TTC549 (cell line): ENCODE measurements around the gene ACTL10.

Experiments used
- FAIRE-seq: peaks from 2 replicates; lab custom pipeline; 2012; peaks lifted over from hg19 to GRCh38; lab: Jason Lieb, UNC

Gene ACTL10

DNA sequence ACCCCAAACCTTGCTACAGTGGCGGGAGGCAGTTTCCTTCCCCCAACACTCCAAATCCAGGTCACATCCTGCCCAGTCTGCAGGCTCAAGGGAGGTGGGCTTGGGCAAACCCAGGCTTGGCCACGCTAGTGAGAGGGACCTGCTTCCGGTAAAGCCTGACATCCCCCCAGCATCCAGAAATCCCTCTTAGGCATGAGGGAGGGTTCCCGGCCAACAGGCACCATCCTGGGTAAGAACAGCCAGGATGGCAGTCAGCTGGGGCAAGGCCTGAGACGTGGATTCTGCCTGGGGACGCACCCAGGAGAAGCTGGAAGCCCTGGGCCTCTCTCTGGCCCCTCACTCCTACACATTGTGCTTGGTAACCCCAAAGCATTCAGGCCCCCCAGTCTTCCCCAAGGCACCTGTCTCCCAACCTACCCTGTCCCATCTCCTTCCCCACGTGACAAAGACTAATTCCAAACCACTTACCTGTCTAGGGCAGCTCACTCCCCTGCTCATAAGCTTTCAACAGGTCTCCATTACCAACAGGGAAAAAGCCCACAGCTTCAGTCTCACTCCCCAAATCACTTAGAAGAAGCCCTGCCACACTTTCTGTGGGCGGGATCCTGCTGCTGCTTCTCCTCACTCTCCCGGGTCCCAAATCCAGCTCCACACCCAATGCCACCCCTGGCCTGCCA, 2.5 kb upstream of the ACTL10 start:
- no peak for FAIRE-seq

DNA sequence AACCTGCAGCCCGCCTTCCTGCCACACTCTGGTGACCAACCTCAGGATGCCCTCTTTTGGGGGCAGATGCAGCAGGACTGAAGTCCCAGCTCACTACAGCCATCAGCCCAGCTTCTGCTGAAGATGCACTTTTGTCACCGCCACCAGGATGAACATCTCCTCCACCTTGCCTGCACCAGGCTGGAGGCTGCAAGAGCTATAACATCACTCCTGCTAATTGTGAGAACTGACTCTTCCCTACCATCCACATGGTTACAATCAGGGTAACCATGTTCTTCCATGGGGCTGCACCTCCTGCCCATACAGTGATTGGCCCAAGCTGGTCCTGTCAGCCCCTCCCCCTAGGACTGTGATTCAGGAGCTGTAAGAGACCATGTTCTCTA, 2.0 kb upstream of the ACTL10 start:
- FAIRE-seq, result no peak

DNA sequence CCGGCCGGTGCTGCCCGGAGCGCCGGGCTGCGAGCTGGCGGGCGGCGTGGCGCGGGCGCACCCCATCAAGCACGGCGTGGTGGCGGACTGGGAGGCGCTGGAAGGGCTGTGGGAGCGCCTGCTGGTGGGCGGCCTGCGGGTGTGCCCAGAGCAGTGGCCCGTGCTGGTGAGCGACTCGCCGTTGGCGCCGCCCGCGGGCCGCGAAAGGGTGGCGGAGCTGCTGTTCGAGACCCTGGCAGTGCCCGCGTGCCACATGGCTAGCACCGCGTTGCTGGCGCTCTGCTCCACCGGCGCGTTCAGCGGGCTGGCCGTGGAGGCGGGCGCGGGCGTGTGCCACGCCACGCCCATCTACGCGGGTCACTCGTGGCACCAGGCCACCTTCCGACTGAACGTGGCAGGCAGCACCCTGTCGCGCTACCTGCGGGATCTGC, 517 bp downstream of the ACTL10 start:
- FAIRE-seq, result no peak

- no peak for FAIRE-seq
Observed at GRCh38 chr20:33667676-33668465, 1.1 kb downstream of the ACTL10 start.

DNA sequence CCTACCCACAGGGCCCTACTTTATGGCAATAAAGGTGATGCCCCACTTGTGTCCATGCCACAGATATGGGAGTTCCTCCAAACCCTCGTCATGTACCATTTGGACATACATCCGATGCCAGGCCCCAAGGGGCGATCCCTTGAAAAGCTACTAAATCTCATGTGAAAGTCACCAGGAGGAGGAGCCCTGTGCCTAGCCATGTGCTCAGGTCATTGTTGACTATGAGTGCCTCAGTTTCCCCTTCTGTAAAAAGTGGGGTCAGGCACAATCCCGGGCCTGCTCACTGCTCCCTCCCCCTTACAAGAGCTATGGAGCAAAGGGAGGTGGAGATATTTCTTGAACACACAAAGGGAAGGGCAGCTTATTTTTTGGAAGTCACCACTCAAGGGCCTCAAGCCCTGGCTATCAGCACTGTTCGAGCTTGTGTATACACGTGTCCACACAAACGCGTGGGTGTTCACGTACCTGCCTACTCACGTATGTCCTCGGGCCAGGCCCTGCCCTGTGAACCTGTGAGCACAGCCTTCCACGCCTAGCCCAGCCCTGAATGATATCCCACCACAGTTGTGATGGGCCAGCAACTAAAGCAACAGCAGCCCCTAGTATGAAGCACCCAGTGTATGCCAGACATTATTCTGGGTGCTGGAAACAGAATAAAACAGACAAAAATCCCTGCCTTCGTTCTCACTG, 1.9 kb downstream of the ACTL10 start:
- no peak for FAIRE-seq

DNA sequence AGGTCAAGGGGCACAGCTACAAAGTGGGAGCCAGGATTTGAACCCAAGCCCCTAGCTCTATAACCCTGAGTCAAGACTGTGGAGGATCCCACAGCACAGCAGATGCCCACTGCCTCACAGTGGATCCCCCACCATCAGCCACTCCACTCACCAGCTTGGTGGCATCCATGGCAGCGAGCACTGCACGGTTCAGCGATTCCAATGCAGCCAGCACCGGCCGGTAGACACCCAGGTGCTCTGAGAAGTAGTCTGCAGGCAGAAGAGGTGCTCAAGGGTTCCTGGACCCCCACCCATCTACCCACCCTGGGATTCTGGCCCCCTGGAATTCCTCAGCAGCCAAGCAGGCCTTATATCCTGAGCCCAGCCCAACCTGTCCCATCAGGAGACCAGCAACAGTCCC, 2.5 kb downstream of the ACTL10 start:
- no peak for FAIRE-seq

DNA sequence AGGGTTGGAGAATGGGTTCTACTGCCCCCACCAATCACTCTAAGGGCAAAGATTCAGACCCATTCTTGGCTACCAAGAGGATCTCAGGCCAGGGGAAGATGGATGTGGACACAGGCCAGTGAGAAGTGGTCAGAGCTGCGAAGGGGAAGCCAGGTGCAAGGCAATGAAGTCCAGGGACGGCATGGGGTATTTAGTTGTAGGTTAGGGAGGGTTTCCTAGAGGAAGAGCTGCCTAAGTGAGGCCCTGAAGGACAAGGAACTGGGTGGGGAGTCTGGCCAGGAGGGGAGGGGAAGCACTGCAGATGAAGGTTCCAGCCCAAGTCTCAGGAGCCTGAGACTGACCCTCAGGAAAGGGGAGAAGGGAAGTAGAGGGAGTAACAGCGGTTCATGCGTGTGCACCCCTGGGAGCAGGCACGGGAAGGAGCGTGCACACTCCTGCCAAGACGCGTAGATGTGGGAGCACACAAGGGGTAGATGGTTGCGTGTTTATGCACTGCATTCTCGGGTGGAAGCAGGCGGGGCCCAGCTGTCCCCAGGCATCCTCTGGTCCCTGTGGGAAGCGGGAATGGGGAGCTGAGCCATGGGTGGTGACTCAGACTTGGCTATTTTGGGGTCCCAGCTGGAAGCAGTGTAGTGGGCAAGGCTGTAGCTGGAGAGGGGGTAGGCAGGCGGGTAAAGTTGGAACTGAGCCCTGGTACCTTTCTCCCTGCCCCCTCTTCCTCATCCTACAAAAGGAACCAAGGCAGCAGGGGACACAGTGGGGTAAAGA, 3.3 kb downstream of the ACTL10 start:
- FAIRE-seq, result no peak

GRCh38 chr20:33670715-33671499, 4.2 kb downstream of the ACTL10 start:
- no peak for FAIRE-seq

DNA sequence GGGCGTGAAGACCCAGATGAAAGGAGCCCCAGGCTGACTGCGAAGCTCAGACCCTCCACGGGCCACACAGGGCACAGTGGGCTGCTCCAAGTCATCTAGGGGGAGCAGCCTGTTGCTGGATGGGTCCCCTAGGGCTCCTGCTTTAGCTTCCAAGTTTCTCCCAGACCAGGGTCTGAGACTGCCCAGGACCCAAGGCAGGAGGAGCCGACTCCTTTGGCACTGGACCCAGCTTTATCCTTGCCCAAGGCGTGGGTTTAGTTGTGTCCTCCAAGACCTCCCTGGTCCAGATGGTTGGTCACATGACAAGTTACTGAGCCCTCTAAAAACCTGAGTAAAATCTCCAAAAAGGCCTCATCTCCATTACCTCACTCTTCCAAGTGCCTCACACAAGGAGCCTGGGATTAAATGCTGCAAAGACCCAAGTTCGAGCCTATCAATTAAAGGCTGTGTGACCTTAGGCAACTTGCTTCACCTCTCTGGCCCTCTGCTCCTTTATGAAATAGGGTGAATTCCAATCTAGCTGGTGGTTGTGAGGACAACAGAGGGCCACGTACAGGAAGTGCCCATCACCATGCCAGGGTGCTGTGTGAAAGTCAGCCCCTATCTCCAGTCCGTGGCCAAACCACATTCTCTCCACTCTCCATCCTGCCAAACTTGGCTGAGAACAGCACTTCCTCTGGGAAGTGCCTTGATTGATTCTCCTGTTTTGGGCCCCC, 5.0 kb downstream of the ACTL10 start:
- no peak for FAIRE-seq

DNA sequence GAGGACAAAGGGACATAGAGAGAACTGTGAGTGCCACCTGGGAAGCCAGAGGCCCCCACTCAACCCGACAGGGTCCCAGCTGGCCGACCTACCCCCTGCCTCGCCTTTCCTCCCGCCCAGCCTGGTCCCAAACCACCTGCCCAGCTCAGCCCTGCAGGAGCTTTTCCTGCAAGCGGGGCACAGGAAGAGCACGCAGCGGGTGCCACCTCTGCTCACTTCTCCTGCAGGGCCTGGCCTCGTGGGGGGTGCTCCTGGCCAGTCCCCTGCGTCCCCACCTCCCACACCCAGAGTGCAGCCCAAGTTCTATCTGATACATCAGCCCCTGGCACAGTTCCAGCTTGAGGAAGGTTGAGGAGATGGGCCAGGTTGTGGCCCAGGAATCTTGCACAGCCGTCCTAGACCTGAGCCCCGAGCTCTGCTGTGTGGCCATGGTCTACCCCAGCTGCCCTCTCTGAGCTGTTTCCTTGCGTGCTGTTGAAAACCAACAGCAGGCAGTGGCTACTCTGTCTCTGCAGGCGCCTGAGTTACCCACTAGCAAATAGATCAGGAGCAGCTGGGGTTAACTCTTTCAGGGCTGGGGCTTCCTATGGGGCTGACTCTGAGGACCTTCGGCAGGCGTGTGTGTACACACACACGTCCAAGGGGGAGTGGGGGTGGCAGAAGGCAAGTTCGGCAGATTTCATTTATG, 5.8 kb downstream of the ACTL10 start:
- FAIRE-seq, result no peak

DNA sequence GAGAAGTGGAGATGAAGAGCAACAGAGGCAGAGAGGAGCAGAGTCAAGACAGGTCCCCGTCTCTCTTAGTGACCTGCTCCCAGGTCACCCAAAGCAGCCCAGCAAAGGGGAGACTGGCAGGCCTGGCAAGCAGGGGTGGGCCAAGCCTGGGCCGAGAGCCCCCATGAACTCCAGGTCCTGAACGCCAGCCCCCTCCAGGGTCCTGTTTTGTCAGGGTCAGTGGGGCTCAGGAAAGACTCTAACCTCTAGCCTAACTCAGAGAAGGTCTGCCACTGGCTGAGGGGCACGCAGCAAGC, 6.3 kb downstream of the ACTL10 start:
- FAIRE-seq, result no peak

DNA sequence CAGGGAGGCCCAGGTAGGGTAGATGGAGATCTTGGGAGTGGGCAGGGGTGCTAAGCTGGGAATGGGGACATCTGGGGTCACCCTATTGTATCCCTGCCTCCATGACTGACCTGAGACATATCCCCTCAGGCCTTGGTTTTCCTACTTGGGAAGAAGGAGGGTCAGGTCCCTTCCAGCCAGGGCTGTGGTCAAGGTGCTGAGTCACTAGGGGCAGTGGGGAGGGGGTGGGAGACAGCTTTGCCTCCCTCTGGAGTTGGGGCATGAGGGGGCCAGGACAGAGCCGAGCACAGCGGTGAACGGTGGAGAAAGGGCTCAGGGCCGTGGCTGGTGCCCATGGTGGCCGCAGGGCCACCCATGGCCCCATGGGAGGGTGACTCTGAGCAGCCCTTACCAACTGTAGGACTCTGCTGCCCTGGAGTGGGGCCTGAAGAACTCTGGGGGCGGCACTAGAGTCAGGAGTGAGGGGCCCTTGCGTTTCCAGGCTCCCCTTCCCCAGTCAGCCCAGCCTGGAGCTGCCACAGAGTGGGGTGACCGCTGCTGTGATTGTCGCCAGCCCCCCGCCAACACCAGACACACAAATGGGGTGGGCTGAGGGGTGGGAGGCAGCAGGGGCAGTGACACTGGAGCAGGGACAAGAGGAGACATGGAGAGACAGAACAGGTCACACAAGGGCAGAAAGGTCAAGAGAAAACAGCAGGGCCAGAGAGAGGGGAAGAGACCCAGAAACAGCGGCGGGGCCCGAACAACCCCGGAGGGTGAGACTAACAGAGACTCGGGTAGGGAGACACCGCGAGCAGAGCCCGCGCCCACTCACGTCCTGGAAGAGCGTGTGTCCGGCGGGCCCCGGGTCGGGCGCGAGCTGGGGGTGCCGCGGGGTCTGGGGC, 6.9 kb downstream of the ACTL10 start:
- FAIRE-seq, result no peak

DNA sequence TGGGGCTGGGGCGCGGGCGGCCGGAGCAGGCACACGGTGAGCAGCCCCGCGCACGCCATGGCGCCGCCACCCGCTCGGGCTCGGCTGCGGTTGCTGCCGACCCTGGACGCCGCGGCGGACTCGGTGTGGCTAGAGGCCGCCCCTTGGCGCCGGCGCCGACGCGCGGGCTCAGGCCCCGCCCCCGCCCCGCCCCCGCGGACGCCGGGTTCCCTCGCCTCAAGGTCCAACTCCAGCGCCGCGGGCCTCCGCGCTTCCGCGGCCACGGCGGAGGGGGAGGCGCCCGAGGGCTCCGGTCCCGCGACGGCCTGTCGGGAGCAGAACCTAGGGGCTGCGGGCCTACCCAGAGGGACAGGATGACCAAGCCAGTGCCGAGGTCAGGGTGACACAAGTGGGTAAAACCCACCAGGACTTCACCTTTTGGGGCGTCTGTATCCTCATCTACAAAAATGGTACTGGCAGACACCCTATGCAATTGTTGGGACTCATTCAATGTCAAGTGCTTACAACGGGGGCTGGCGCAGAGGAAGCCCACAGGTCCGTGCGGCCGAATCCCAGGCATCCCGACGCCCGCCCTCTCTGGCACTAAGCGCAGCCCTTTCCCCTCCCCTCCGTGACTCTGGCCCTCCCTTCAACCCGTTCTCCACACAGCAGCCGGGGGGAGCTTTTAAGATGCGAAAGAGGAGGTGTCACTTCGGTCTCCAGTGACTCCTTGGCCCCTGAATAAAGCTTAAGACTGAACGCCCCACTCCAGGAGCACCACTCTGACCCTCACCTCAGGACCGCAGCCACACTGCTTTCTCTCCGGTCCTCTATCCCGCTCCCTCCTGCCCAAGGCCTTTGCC, 7.8 kb downstream of the ACTL10 start, which contains the start of gene NECAB3:
Gene NECAB3 (minus strand): TSS at position 135 of the 842 bp plus-strand sequence. CDS start 76 bp downstream, at position 59.
- no peak for FAIRE-seq

DNA sequence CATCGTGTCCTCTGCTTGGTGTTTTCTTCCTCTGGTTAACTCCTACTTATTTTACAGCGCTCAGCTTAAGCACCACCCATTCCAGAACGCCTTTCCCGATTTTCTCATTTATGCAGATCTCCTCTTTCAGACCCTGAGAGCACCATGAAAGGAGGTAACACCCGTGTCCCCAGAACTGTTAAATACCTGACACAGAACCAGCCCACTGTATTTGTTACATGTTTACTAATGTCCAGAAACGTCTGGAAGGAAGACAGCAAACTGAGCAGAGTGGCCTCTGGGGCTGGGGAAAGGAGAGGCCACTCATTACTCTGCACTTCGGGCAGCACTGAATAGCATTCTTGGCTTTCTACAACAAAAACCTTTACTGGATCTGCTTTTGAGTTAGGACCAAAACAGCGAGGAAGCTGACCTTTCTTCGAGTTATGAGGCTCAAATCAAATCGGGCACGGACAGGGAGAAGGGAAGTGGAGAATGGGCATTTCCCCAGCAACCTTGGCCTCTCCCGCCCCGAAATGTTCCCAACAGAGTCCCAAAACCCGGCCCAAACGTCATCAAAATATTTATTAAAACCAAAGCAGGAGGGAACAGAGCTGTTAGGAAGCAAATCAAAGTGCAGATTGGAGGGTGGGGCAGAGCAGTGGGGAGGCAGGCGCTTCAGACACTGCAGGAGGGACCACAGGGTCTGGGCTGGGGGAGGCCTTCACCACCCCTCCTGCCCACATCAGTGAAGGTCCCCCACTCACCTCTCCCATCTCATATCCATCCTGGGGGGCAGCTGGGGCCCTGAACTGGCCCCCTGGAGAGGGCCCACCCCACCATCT, 8.6 kb downstream of the ACTL10 start:
- FAIRE-seq, result no peak

DNA sequence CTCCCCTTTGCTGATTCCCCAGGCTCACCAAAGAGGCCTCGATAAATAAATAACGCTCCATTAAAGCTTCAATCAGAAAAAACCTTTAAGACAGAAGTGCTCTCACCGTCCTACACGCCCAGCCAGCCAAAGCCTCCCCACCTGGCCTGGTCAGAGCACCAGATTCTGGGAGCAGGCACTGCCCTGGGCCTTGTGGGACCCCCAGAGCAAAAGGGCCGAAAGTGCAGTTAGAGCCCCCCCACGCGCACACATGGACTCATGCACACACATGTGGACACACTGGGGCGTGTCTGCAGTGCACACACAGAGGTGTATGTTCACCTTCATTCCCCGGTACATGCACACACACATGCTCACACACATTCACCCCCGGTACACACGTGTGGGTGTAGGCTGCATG, 9.4 kb downstream of the ACTL10 start:
- no peak for FAIRE-seq

DNA sequence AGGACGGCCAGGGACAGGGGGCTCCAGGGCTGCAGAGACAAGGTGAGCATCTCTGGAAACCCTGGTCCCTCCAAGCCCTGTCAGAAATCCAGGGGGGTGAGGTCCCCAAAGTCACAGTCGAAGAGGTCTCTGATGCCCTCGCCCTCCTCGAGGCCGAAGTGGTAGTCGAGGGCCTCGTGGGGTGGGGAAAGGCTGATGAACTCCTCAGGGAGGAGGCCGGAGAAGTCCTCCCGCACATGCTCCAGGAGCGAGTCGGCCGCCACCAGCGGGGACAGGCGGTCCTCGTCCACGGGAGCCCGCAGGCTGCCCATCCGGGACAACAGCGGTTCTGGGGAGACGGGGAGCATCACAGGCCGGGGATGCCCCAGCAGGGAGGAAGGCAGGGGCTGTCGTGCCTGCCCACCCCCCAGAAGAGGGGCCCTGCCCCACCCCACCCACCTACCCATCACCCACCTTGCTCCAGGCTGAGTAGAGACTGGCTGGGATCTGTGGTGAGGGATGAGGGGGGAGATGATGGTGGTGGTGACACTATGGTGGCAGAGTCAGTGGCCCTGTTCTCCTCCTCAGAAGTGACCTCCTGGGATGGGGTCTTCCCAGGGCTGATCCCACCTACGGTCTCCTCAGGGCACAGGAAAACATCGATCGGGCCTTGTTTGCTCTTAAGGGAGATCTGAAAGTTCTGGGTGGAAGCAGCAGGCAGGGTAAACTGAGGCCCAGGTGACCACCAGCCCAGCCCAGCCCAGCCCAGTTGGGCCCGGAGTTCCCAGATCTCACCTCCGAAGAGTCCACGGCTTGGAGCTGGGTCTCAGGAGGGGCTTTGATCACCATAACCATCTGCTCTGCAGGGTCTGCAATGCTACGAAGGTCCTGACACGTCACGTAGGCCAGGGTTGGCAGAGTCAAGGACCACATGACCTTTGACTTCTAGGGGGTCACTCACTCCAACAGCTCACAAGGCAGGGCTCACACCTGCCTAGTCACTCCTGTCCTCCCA, 10.2 kb downstream of the ACTL10 start:
- FAIRE-seq, result no peak
